GM23338 (cell line): Measurements from ENCODE around the gene ST6GALNAC4. TPM values are rescaled to one million over a fixed set of nuclear protein-coding genes. Genes with fewer than 3 reads are reported as not detected.

Experiments
- ATAC-seq: fragments of 200-7000 bp; cut with Tn5 transposase; 3 replicates; pipeline ENCODE4 v1.9.1; 2020
- DNase-seq: peaks from one replicate; pipeline ENCODE4 v3.0.0-alpha.2; 2015; ENCODE audit warnings: low spot score
- H2AFZ ChIP-seq: fragments of 200-600 bp; sonication (generic); 2 replicates; pipeline ENCODE4 v1.8.0; 2016; ENCODE audit warnings: antibody characterized with exemption, mild to moderate bottlenecking, moderate library complexity
- H3F3A ChIP-seq: fragments of 200-600 bp; sonication (generic); replicated peaks from 2 replicates; pipeline ENCODE4 v1.8.0; 2017; ENCODE audit warnings: antibody characterized with exemption, mixed run types, low read depth
- H3K27ac ChIP-seq: fragments of 200-600 bp; sonication (generic); 2 replicates; pipeline ENCODE4 v1.6.1; 2016; ENCODE audit warnings: low read depth
- H3K27me3 ChIP-seq: fragments of 200-600 bp; sonication (generic); 2 replicates; pipeline ENCODE4 v1.8.0; 2016; ENCODE audit warnings: mild to moderate bottlenecking, mixed run types, moderate library complexity; ENCODE audit not compliant: insufficient read depth
- H3K36me3 ChIP-seq: fragments of 200-600 bp; sonication (generic); 2 replicates; pipeline ENCODE4 v1.8.0; 2016; ENCODE audit warnings: mild to moderate bottlenecking; ENCODE audit not compliant: insufficient read depth
- H3K4me1 ChIP-seq: fragments of 200-600 bp; sonication (generic); 2 replicates; pipeline ENCODE4 v1.8.0; 2016; ENCODE audit warnings: mild to moderate bottlenecking, moderate library complexity; ENCODE audit not compliant: insufficient read depth
- H3K4me2 ChIP-seq: fragments of 200-600 bp; sonication (generic); 2 replicates; pipeline ENCODE4 v1.7.1; 2017; ENCODE audit warnings: mixed run types
- H3K4me3 ChIP-seq: fragments of 200-600 bp; sonication (generic); 2 replicates; pipeline ENCODE4 v1.6.1; 2016; ENCODE audit warnings: mixed run types
- H3K79me2 ChIP-seq: fragments of 200-600 bp; sonication (generic); replicated peaks from 2 replicates; pipeline ENCODE4 v1.8.0; 2017; ENCODE audit warnings: mild to moderate bottlenecking; ENCODE audit not compliant: insufficient read depth
- H3K9me2 ChIP-seq: fragments of 200-600 bp; sonication (generic); 2 replicates; pipeline ENCODE4 v1.8.0; 2017; ENCODE audit not compliant: insufficient read depth
- H4K20me1 ChIP-seq: fragments of 200-600 bp; sonication (generic); replicated peaks from 2 replicates; pipeline ENCODE4 v1.8.0; 2017; ENCODE audit warnings: mild to moderate bottlenecking; ENCODE audit not compliant: insufficient read depth
- H3K27ac Mint-ChIP-seq: 2 replicates; pipeline ENCODE4 v1.8.0; 2020; ENCODE audit warnings: inconsistent platforms, mild to moderate bottlenecking, moderate library complexity, mixed read lengths
- H3K27me3 Mint-ChIP-seq: 3 replicates; pipeline ENCODE4 v1.8.0; 2022; ENCODE audit warnings: low read depth, mild to moderate bottlenecking, moderate library complexity, mixed read lengths, inconsistent platforms; ENCODE audit not compliant: insufficient read depth, poor library complexity
- H3K36me3 Mint-ChIP-seq: 3 replicates; pipeline ENCODE4 v1.8.0; 2021; ENCODE audit warnings: low read depth, mild to moderate bottlenecking, inconsistent platforms, moderate library complexity, mixed read lengths
- H3K4me1 Mint-ChIP-seq: 3 replicates; pipeline ENCODE4 v1.8.0; 2020; ENCODE audit warnings: mild to moderate bottlenecking, inconsistent platforms, mixed read lengths
- H3K4me3 Mint-ChIP-seq: 3 replicates; pipeline ENCODE4 v1.8.0; 2021; ENCODE audit warnings: moderate library complexity, mild to moderate bottlenecking, inconsistent platforms, mixed read lengths
- H3K9me3 Mint-ChIP-seq: 3 replicates; pipeline ENCODE4 v1.8.0; 2020; ENCODE audit warnings: moderate library complexity, mild to moderate bottlenecking, inconsistent platforms, mixed read lengths
- CREB1 ChIP-seq: fragments of 250-450 bp; sonication (Bioruptor Pico); IDR thresholded peaks from 2 replicates; pipeline ENCODE4 v1.5.0; 2020; ENCODE audit warnings: low read depth, mild to moderate bottlenecking, moderate library complexity
- EZH2phosphoT487 ChIP-seq: fragments of 200-600 bp; sonication (generic); IDR thresholded peaks from one replicate; pipeline ENCODE4 v1.8.1; 2018; ENCODE audit warnings: antibody characterized with exemption; ENCODE audit not compliant: unreplicated experiment
- JUNB ChIP-seq: IDR thresholded peaks from one replicate; pipeline ENCODE4 v1.6.1; 2016; ENCODE audit warnings: antibody characterized with exemption; ENCODE audit not compliant: unreplicated experiment
- POLR2AphosphoS5 ChIP-seq: IDR thresholded peaks from 2 replicates; pipeline ENCODE4 v1.6.1; 2016; ENCODE audit warnings: antibody characterized with exemption, low read depth
- ZNF114 ChIP-seq: fragments of 250-450 bp; sonication (Bioruptor Pico); IDR thresholded peaks from 2 replicates; pipeline ENCODE4 v1.5.0; 2020; ENCODE audit warnings: mild to moderate bottlenecking, moderate library complexity
- polyA plus RNA-seq: library from polyadenylated mRNA; unstranded; fragments of >200 nt; fragmentation: Nextera tagmentation; extraction: Ambion mirVana; gene quantifications from 2 replicates; pipeline ENCODE4 v1.2.1, GENCODE V29; 2016
- total RNA-seq: library from RNA; depleted of rRNA; stranded (reverse); fragments of >200 nt; shearing (Covaris generic); gene quantifications from 2 replicates; pipeline ENCODE4 v1.2.3, GENCODE V29; 2014
- TF ChIP-seq, protein P1 (sequence below): fragments of 250-450 bp; sonication (Bioruptor Pico); IDR thresholded peaks from 2 replicates; pipeline ENCODE4 v1.5.0; 2020; ENCODE audit warnings: mild to moderate bottlenecking, moderate library complexity
- TF ChIP-seq, protein P2 (sequence below), 2 experiments: fragments of 200-600 bp in 1 of 2; sonication (generic) in 1 of 2; conservative IDR thresholded peaks; 2 replicates each; pipeline versions ENCODE4 v1.5.1 to v1.6.1; 2016 to 2017; ENCODE audit warnings: antibody characterized with exemption in 2 of 2, low read depth in 2 of 2, mild to moderate bottlenecking in 2 of 2, moderate library complexity in 1 of 2

Gene ST6GALNAC4
- total and polyA plus RNA-seq, 2 experiments from 2014 or later, result 8.1 to 35.3 TPM

DNA sequence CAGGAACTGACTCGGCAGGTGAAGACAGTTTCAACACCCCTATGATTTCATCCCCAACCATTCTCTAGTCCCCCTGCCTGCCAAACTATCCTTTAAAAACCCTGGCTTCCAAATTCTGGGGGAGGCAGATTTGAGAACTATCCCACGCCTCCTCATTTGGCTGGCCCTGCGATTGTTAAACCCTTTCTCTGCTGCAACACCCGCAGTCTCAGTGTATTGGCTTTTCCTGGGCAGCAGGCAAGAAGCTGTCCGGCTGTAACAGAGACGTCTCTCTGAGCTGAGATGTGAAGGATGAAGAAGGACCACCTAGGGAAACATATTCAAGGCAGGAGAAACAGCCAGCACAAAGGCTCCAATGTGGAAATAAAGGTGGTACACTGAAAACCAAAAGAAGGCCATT, 24.0 kb downstream of the ST6GALNAC4 start (continued):
- TF ChIP-seq, protein P1, sequence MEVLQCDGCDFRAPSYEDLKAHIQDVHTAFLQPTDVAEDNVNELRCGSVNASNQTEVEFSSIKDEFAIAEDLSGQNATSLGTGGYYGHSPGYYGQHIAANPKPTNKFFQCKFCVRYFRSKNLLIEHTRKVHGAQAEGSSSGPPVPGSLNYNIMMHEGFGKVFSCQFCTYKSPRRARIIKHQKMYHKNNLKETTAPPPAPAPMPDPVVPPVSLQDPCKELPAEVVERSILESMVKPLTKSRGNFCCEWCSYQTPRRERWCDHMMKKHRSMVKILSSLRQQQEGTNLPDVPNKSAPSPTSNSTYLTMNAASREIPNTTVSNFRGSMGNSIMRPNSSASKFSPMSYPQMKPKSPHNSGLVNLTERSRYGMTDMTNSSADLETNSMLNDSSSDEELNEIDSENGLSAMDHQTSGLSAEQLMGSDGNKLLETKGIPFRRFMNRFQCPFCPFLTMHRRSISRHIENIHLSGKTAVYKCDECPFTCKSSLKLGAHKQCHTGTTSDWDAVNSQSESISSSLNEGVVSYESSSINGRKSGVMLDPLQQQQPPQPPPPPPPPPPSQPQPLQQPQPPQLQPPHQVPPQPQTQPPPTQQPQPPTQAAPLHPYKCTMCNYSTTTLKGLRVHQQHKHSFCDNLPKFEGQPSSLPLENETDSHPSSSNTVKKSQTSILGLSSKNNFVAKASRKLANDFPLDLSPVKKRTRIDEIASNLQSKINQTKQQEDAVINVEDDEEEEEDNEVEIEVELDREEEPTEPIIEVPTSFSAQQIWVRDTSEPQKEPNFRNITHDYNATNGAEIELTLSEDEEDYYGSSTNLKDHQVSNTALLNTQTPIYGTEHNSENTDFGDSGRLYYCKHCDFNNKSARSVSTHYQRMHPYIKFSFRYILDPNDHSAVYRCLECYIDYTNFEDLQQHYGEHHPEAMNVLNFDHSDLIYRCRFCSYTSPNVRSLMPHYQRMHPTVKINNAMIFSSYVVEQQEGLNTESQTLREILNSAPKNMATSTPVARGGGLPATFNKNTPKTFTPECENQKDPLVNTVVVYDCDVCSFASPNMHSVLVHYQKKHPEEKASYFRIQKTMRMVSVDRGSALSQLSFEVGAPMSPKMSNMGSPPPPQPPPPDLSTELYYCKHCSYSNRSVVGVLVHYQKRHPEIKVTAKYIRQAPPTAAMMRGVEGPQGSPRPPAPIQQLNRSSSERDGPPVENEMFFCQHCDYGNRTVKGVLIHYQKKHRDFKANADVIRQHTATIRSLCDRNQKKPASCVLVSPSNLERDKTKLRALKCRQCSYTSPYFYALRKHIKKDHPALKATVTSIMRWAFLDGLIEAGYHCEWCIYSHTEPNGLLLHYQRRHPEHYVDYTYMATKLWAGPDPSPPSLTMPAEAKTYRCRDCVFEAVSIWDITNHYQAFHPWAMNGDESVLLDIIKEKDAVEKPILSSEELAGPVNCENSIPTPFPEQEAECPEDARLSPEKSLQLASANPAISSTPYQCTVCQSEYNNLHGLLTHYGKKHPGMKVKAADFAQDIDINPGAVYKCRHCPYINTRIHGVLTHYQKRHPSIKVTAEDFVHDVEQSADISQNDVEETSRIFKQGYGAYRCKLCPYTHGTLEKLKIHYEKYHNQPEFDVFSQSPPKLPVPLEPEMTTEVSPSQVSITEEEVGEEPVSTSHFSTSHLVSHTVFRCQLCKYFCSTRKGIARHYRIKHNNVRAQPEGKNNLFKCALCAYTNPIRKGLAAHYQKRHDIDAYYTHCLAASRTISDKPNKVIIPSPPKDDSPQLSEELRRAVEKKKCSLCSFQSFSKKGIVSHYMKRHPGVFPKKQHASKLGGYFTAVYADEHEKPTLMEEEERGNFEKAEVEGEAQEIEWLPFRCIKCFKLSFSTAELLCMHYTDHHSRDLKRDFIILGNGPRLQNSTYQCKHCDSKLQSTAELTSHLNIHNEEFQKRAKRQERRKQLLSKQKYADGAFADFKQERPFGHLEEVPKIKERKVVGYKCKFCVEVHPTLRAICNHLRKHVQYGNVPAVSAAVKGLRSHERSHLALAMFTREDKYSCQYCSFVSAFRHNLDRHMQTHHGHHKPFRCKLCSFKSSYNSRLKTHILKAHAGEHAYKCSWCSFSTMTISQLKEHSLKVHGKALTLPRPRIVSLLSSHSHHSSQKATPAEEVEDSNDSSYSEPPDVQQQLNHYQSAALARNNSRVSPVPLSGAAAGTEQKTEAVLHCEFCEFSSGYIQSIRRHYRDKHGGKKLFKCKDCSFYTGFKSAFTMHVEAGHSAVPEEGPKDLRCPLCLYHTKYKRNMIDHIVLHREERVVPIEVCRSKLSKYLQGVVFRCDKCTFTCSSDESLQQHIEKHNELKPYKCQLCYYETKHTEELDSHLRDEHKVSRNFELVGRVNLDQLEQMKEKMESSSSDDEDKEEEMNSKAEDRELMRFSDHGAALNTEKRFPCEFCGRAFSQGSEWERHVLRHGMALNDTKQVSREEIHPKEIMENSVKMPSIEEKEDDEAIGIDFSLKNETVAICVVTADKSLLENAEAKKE, result no peak
- TF ChIP-seq CREB1 (CRISPR knock-in tag) (no peak), JUNB (no peak)

DNA sequence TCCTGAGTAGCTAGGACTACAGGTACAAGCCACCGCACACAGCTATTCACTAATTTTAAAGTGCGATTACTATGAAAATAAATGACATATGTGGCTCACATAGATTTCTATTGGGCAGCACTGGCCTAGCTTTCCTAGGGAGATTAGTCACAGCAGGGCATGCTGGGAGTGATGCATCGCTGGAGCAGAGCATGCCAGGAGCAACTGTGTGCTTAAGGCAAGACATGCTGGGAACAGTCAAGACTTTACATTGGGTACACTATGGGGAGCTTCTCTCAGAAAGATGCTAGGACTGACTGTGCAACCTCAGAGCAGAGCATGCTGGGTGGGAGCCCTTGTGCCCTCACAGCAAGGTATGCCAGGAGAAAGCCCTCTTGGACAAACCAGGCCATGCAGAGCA, 26.8 kb downstream of the ST6GALNAC4 start:
- Mint-ChIP-seq H3K27me3 (peaks cover 15% of the 10 kb centered on the region), H3K27ac (no peak overlapping the region), H3K9me3 (no peaks in the 10 kb centered on the region), H3K4me1 (peaks cover 7% of the 10 kb centered on the region; the same call in 2 of the 3 replicates), H3K36me3 (peaks cover 62% of the 10 kb centered on the region), H3K4me3 (no peak overlapping the region)
- no peak overlapping the region for H3K4me3 ChIP-seq
- H3K79me2 ChIP-seq, result no peaks in the 10 kb centered on the region
- no peaks in the 10 kb centered on the region for H3K4me1 ChIP-seq
- H3F3A ChIP-seq, result 0 out of 2 replicates have a peak, but pooled peaks cover 5% of the 10 kb centered on the region
- no peaks in the 10 kb centered on the region for H3K27me3 ChIP-seq
- H3K36me3 ChIP-seq, result peaks cover 26% of the 10 kb centered on the region
- H3K4me2 ChIP-seq, result no peak overlapping the region
- no peak overlapping the region for H2AFZ ChIP-seq
- H3K9me2 ChIP-seq, result no peaks in the 10 kb centered on the region
- no peak overlapping the region for H3K27ac ChIP-seq
- H4K20me1 ChIP-seq, result peaks cover 9% of the 10 kb centered on the region
- ATAC-seq (no peak), DNase-seq (no peak)
- TF ChIP-seq, protein P2, sequence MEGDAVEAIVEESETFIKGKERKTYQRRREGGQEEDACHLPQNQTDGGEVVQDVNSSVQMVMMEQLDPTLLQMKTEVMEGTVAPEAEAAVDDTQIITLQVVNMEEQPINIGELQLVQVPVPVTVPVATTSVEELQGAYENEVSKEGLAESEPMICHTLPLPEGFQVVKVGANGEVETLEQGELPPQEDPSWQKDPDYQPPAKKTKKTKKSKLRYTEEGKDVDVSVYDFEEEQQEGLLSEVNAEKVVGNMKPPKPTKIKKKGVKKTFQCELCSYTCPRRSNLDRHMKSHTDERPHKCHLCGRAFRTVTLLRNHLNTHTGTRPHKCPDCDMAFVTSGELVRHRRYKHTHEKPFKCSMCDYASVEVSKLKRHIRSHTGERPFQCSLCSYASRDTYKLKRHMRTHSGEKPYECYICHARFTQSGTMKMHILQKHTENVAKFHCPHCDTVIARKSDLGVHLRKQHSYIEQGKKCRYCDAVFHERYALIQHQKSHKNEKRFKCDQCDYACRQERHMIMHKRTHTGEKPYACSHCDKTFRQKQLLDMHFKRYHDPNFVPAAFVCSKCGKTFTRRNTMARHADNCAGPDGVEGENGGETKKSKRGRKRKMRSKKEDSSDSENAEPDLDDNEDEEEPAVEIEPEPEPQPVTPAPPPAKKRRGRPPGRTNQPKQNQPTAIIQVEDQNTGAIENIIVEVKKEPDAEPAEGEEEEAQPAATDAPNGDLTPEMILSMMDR (conservative IDR thresholded peaks at IDR 0.05; ENCODE audit: low read depth in 2 of 2), result no peak
- TF ChIP-seq, protein P1, result no peak
- TF ChIP-seq EZH2phosphoT487 (no peak), ZNF114 (no peak), POLR2AphosphoS5 (no peak), JUNB (no peak), CREB1 (CRISPR knock-in tag) (no peak)
